Erythroblast (primary cell): ENCODE data around the gene SPSB3.

Source experiments
- DNase-seq, 2 experiments: peaks; one replicate each; lab custom pipeline; 2025; lab: John Stamatoyannopoulos, UW
- GATA1 ChIP-seq: IDR thresholded peaks from 2 replicates; pipeline ENCODE4 v1.6.1; 2011; ENCODE audit warnings: low read depth, mild to moderate bottlenecking, control low read depth, low read length, moderate library complexity
- POLR2A ChIP-seq: IDR thresholded peaks from 2 replicates; pipeline ENCODE4 v1.6.1; 2011; ENCODE audit warnings: mild to moderate bottlenecking, low read length

Gene SPSB3

DNA sequence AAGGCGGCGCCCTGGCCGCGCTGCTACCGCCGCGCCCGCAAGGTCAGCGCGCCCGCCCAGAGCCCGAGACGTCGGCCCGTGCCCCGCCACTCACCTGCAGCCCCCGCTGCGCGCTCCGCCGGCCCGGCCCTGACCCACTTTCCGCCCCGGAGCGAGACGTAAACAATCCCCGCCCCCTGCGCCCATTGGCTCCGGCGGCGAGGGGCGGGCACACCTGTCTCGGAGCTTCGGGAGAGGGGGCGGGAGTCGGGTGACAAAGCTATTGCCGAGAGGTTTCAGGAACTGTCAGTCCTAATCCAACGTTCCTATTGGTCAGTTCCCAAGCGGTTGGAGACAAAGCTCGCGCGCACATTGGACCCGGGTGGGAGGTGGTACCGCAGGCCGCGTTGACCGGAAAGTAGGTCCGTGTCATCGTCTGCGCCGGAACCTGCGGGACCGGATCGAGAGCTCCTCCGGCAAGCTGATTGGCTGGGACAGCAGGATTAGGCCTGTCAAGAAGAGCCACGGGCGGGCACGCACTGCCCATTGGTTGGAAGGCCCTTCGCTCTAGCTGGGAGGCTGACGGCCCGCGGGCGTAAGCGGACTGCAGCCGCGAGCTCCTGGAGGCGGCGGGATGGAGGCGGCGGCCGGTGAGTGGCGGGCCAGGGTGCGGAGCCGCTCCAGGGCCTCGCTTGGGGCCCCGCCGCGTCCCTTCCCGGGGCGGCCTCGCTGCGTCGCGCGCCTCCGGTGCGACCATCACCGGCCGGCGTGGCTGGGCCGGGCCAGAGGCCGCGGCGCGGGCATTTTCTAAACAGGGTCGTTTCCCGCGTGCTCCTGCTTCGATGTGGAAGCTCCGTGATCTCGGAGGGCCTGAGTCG, at the start of gene SPSB3, which contains the start of gene NUBP2:
Gene SPSB3 (minus strand): TSS at position 164 of the 857 bp plus-strand sequence. CDS start 1,088 bp downstream, outside the sequence.
Gene NUBP2 (plus strand): TSS at position 553 of the 857 bp plus-strand sequence. CDS start 61 bp downstream, at position 614.
- TF ChIP-seq GATA1 (no peak), POLR2A (peak; percentile 70)
- DNase-seq = peak; percentile 100

DNA sequence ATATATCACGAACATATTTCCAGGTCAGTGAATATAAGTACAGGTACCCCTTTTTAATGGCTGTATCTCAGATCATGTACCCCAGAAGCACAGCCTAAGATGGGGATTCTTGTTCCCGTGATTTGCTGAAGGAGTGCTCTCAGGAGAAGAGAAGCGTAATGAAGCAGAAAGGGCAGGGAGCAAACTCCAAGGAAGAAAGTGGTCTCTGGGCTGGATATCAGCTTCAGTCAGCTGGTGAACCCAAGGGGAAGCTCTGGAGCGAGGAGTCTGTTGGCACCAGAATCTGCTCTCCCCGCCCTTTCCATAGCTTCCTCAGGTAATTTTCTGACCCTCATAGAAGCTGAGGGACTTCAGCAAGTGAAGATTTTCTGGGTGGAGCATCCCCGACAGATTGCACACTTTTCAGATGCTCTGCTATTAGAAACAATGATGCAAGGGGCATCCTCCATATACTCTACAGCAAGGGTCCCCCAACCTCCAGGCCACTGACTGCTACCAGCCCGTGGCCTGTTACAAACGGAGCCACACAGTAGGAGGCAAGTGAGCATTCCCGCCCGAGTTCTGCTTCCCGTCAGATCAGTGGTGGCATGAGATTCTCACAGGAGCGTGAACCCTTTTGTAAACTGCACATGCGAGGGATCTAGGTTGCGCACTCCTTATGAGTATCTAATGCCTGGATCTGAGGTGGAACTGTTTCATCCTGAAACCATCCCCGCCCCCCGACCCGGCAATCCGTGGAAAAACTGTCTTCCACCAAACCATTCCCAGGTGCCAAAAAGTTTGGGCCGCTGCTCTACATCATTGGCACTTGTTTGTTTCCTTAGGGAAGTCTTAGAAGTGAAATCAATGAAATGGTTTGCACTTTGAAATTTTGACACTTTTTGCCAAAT, 49.1 kb upstream of the SPSB3 start:
- DNase-seq = no peak
- TF ChIP-seq POLR2A (no peak), GATA1 (no peak)

DNA sequence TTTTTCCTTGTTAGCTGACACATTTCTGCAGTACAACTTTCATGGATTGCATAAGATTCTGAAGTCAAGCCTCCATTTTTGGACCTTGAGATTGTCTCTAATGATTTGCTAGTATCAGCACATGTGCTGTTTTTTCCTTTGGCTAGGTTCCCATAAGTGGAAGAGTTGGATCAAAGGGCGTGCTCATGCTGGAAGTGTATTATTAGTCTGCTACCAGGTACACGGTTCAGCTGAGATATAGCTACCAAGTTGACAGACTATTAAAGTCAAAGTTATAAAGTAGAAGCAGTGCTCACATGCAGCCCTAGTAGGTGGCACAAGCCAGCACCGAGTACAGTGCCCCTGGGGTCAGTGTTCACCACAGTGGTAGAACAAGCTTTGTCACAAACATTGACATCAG, 47.8 kb upstream of the SPSB3 start:
- TF ChIP-seq POLR2A = no peak
- no peak for DNase-seq

DNA sequence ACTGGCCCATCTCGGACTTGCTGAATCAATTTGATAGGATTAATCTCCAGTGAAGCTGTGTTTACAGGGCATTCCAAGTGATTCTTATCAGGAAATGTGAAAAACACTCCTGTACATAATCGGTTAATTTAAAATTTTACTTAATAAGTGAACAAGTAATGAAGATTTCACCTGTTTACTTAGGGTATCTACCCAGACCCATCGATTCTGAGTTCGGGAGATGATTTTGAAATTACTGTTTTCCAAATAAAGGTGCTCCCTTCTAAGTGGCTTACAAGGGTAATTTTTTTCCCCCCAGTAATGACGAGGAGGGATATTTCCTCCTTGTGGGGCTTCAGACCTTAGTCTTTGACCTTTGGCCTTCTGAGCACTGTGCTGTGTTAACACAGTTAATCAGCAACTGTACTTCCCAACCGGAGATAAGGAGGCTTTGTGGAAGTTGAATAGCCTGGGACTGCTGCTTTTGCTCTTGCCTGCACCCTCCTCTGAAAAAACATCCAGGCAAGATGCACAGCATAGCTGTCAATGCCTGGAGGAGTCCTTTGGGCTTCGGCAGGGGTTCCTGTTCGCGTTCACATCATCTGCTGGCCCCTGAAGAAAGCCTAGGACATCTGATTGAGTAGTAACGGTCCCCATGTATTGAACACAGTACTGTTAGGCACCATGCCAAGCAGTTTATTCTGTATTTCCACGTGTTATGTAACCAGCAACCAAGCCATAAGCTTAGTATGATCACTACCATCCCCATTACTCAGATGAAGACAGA, 46.5 kb upstream of the SPSB3 start:
- no peak for DNase-seq
- TF ChIP-seq GATA1 = no peak

DNA sequence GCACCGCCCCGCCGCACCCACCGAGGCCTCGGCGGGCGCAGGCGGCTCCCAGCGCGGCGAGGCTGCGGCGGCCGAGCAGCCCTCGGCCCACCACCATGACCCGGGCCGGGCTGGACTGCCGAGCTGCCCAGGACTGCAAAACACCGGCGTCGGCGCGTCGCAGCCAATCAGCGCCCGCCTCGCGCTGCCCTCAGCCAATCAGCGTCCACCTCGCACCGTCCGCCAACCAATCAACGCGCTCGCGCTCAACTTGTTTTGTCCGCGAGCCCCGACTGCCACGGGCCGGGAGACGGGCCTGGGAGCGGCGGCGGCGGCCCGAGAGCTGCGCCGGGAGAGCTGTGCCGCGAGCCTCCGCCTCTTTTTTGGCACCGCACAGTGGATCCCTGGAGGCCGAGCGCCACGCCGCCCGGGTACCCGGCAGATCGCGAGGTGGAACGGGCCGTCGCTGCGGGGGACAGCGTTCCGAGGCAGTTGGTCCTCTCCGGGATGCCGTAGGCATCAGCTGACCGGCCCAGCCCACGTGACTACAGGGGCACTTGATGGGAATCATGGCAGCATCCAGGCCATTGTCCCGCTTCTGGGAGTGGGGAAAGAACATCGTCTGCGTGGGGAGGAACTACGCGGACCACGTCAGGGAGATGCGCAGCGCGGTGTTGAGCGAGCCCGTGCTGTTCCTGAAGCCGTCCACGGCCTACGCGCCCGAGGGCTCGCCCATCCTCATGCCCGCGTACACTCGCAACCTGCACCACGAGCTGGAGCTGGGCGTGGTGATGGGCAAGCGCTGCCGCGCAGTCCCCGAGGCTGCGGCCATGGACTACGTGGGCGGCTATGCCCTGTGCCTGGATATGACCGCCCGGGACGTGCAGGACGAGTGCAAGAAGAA, 44.6 kb upstream of the SPSB3 start, which contains the start of the genes FAHD1 and HAGH:
Gene FAHD1 (plus strand): TSS at position 516 of the 883 bp plus-strand sequence. CDS start 33 bp downstream, at position 549.
Gene HAGH (minus strand): TSS at position 135 of the 883 bp plus-strand sequence. CDS start 38 bp downstream, at position 97.
- DNase-seq = peak; percentile 97 to 98
- TF ChIP-seq GATA1 = no peak
- TF ChIP-seq POLR2A = peak; percentile 83

DNA sequence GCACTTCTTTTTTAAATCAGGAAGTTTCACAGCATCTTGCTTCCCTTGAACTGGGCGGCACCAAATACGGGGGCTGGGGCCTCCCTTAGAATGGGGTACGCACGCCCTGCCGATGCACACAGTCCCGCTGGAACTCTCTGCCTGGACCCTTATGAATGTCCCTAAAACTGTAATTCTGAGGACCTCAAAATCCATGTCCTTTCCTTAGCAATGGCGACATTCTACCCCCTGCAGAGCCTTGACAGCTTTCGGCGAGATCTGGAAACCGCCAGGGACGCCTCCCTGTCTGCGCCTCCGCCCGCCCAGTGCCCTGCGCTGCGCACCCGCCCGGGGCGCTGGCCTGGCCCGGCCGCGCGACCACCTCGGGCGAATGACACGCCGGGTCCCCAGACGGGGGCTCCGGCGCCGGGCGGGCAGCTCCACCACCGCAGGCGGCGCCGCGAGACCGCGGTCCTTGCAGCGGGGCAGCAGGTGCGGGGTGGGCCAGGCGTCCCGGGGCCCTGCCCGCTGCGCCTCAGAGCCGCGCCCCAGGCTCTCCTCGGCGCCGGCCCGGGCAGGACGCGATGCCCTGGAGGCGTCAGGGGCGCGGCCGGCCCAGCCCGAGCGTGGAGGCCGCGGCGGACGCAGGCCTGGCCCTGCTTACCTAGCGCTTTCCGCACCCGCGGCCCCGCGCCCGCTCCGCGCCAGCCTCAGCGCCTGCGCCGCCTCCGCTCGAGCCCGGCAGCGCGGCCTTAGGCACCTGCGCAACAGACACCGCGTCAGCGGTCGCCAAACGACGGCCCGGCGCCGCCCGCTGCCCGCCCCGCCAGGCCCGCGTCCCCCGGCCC, 43.7 kb upstream of the SPSB3 start:
- TF ChIP-seq POLR2A (no peak), GATA1 (no peak)
- peak; percentile 90 to 93 for DNase-seq

DNA sequence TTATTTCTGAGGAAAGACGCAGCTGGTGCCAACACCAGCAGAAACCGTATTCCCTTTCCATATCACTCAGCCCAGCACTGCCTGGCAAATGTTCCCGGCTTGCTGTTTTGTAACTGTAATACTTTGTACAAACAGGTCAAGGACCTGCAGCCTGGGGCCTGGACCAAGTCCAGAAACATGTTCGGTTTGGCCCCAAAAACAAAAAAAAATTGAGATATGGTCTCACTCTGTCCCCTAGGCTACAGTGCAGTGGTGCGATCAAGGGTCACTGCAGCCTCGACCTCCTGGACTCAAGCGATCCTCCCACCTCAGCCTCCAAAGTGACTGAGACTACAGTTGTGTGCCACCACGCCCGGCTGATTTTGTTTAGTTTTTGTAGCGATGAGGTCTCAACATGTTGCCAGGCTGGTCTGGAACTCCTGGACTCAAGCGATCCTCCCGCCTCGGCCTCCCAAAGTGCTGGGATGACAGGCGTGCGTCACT, 43.1 kb upstream of the SPSB3 start:
- DNase-seq = no peak
- TF ChIP-seq POLR2A (no peak), GATA1 (no peak)

DNA sequence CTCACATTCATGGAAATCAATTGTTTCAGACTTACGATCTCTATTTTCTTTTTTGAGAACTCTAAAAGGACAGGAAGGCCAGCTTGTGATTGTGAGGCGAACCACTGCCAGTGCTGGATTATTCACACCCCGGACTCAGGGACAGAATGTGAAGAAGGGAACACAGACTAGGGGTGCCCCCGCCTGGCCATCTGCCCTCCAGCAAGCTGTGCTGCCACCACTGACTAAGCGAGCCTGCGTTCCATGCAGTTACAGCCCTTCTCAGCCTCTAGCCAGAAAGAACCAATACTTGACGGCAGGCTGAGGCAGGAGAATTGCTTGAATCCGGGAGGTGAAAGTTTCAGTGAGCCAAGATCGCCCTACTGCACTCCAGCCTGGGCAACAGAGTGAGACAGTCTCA, 41.5 kb upstream of the SPSB3 start:
- DNase-seq = peak; percentile 70 to 77
- TF ChIP-seq POLR2A (no peak), GATA1 (no peak)

DNA sequence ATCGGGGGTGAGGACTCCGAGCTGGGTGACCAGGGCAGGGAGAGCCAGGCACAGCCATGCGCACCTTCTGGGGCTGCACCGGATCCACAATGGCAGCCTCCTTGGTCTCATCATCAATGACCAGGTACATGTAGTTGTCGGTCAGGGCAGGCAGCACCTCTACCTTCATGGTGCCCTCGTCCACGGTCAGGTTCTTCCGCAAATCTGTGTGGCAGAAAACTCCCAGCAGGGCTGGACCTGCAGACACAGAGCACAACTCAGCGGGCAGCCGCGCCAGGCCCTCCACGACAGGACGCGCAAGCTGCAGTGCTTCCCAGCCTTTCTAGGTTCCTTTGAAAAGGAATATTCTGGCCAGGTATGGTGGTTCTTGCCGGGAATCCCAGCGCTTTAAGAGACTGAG, 40.4 kb upstream of the SPSB3 start:
- DNase-seq = no peak
- TF ChIP-seq POLR2A = no peak
- no peak for TF ChIP-seq GATA1

DNA sequence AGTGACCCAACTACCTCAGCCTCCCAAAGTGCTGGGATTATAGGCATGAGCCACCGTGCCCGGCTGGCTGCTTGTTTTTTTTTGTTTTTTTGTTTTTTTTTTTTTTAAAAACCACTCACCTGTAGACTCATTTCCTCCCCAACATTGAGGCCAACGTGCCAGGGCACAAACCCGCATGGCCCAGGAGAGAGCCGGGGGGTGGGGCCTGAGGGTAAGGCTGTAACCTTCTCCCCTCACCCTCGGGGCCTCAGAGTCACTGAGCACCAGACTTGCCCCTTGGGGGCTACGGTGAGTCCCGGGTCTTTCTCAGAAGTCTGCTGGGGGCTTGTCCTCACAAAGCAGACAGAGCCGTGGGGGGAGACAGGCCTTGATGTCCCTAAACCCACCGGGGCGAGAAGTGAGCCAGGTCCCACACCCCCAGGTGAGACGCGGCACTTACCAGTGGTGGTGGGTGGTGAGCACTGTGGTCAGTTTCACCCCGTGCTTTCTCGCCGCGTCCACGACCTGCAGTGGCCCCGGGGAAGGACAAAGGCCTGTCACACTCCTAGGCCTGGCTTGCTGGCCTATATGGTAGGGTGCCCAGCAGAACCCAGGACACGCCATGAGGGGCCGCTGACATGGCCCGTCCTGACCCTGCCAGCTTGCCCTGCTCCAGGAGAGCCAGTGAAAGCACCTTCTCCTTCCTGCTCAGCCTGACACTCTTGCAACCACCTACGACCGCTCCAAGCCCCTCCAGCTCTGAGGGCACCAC, 39.7 kb upstream of the SPSB3 start:
- TF ChIP-seq GATA1 (no peak), POLR2A (no peak)
- no peak for DNase-seq

DNA sequence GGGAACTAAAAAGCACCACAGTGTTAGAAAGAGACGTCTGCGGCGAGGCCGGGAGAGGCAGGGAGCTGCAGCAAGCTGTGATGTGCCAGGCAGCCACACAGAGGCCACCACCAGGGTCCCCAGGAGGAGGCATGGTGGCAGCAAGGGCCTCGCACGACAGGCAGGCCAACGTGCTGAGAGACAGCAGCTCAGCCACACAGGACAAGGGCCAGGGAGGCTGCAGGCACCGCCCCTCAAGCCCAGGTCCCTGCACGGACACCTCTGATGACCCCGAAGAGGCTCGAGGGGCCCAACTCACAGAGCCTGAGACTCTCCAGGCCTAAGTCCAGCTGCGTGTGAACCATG, 38.5 kb upstream of the SPSB3 start:
- TF ChIP-seq POLR2A (no peak), GATA1 (no peak)
- no peak for DNase-seq
